Measurements from ENCODE around the gene ZCCHC7. TPM values are rescaled to one million over a fixed set of nuclear protein-coding genes. Genes with fewer than 3 reads are reported as not detected.

The ZCCHC7 gene
- polyA plus RNA-seq, 1 donor from 2014 or later, result 10.9 TPM

DNA sequence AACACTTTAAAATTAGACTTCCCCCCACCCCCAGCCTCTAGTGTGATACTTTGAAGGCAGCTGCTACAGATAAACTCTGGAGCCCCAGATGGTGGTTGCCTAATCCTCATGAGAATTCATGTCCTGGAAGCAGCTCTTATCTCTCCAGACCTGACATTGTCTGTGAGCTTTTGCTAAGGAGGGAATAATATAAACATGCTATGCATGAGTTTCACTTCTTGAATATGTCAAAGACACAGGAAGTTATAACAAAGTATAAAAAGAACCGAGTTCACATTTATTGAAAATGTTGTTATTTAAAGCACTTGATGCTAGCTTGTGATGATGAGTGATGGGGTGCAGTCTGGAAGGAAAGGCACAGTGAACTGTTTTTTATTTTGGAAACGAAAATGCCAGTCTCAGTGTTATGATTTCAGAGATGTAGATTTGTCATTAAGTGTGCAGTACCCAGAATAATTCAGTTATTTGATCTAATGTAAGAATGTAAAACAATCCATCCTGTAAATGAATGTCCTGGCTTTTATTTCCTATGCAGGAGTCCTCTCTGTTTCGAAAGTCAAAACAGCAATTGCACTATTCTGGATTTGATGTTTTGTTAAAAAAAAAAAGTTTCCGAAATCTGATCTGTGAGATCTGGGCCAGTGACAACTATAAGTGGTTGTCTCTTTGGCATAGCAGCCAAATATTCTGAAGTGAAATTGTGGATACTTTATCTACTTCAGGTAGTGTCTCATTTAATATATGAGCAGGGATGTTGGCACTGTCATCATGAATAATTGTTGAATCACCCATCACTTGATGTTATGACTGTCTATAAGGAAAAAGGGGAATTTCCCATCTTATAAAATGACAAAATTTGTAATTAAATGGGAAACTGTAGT is 77.0 kb downstream of the ZCCHC7 start:
- Histone ChIP-seq H3K4me3 (ENCODE audit: low read length) (no peak overlapping the region), H3K27me3 (ENCODE audit: insufficient read depth, low read depth, low read length) (no peaks in the 10 kb centered on the region), H2AFZ (ENCODE audit: low read depth, low read length) (no peak overlapping the region), H3K9me2 (ENCODE audit: insufficient read depth, low read length) (no peaks in the 10 kb centered on the region), H3K27ac (ENCODE audit: low read length) (no peak overlapping the region), H3K36me3 (ENCODE audit: insufficient read depth, low read length) (no peaks in the 10 kb centered on the region), H3K4me2 (ENCODE audit: low read length) (no peak overlapping the region), H3F3A (ENCODE audit: insufficient read depth, low read length, poor library complexity, severe bottlenecking) (no peaks in the 10 kb centered on the region), H3K9ac (ENCODE audit: low read length) (no peak overlapping the region), H3K79me2 (replicated peaks; ENCODE audit: insufficient read depth, low read length) (no peaks in the 10 kb centered on the region), H4K20me1 (ENCODE audit: insufficient read depth) (no peaks in the 10 kb centered on the region), H3K9me3 (ENCODE audit: low read length) (no peaks in the 10 kb centered on the region)
- TF ChIP-seq SMC3 (conservative IDR thresholded peaks at IDR 0.05; ENCODE audit: poor library complexity) (no peak), POLR2AphosphoS5 (IDR thresholded peaks at IDR 0.05) (no peak), MXI1 (conservative IDR thresholded peaks at IDR 0.05; ENCODE audit: poor library complexity, severe bottlenecking) (no peak), EZH2 (IDR thresholded peaks at IDR 0.05; ENCODE audit: borderline replicate concordance, insufficient read depth, low read length, poor library complexity, severe bottlenecking) (no peak), TAF1 (IDR thresholded peaks at IDR 0.05; ENCODE audit: low read depth) (no peak), EP300 (conservative IDR thresholded peaks at IDR 0.05; ENCODE audit: poor library complexity, severe bottlenecking) (no peak), RAD21 (conservative IDR thresholded peaks at IDR 0.05) (no peak)
- TF ChIP-seq, protein P1, sequence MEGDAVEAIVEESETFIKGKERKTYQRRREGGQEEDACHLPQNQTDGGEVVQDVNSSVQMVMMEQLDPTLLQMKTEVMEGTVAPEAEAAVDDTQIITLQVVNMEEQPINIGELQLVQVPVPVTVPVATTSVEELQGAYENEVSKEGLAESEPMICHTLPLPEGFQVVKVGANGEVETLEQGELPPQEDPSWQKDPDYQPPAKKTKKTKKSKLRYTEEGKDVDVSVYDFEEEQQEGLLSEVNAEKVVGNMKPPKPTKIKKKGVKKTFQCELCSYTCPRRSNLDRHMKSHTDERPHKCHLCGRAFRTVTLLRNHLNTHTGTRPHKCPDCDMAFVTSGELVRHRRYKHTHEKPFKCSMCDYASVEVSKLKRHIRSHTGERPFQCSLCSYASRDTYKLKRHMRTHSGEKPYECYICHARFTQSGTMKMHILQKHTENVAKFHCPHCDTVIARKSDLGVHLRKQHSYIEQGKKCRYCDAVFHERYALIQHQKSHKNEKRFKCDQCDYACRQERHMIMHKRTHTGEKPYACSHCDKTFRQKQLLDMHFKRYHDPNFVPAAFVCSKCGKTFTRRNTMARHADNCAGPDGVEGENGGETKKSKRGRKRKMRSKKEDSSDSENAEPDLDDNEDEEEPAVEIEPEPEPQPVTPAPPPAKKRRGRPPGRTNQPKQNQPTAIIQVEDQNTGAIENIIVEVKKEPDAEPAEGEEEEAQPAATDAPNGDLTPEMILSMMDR (IDR thresholded peaks at IDR 0.05; ENCODE audit: poor library complexity, severe bottlenecking), result no peak
- TF ChIP-seq, protein P2, sequence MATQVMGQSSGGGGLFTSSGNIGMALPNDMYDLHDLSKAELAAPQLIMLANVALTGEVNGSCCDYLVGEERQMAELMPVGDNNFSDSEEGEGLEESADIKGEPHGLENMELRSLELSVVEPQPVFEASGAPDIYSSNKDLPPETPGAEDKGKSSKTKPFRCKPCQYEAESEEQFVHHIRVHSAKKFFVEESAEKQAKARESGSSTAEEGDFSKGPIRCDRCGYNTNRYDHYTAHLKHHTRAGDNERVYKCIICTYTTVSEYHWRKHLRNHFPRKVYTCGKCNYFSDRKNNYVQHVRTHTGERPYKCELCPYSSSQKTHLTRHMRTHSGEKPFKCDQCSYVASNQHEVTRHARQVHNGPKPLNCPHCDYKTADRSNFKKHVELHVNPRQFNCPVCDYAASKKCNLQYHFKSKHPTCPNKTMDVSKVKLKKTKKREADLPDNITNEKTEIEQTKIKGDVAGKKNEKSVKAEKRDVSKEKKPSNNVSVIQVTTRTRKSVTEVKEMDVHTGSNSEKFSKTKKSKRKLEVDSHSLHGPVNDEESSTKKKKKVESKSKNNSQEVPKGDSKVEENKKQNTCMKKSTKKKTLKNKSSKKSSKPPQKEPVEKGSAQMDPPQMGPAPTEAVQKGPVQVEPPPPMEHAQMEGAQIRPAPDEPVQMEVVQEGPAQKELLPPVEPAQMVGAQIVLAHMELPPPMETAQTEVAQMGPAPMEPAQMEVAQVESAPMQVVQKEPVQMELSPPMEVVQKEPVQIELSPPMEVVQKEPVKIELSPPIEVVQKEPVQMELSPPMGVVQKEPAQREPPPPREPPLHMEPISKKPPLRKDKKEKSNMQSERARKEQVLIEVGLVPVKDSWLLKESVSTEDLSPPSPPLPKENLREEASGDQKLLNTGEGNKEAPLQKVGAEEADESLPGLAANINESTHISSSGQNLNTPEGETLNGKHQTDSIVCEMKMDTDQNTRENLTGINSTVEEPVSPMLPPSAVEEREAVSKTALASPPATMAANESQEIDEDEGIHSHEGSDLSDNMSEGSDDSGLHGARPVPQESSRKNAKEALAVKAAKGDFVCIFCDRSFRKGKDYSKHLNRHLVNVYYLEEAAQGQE (IDR thresholded peaks at IDR 0.05; ENCODE audit: borderline replicate concordance), result no peak

DNA sequence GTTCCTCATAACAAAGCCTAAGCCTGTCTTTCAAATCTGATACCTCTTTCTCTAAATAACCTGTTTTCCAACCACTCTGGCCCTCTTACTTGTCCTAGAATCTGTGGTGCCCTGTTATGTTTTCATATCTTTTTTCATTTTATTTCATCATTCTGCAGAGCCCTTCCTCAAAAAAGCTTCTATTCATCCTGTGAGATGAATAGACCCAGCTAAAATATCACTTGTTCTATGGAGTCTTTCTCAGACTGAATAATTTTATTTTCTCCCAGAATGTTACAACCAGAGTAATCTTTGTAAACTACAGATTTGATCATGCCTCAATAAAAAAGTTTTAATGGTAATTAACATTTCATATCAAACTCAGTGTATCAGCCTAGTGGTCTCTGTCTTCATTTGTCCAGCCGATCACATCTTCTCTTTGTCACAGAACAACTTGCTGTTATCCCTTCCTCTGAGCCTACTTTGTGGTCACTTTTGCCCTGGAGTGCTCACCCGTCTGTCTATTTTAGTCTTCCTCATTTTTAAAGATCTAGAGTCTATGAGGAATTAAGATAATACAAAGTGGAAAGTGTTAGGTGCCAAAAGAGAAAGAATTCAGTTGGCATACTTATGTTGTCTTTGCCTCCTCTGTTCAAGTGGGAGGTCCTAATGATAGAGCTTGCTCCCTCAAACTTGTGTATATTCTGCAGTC is 77.8 kb downstream of the ZCCHC7 start:
- Histone ChIP-seq H4K20me1 (ENCODE audit: insufficient read depth) (no peaks in the 10 kb centered on the region), H3K36me3 (ENCODE audit: insufficient read depth, low read length) (no peaks in the 10 kb centered on the region), H3K9ac (ENCODE audit: low read length) (no peak overlapping the region), H3F3A (ENCODE audit: insufficient read depth, low read length, poor library complexity, severe bottlenecking) (no peaks in the 10 kb centered on the region), H3K9me2 (ENCODE audit: insufficient read depth, low read length) (no peaks in the 10 kb centered on the region), H3K4me2 (ENCODE audit: low read length) (no peak overlapping the region), H3K27me3 (ENCODE audit: insufficient read depth, low read depth, low read length) (no peaks in the 10 kb centered on the region), H3K27ac (ENCODE audit: low read length) (no peak overlapping the region), H2AFZ (ENCODE audit: low read depth, low read length) (no peak overlapping the region), H3K9me3 (ENCODE audit: low read length) (no peaks in the 10 kb centered on the region), H3K79me2 (replicated peaks; ENCODE audit: insufficient read depth, low read length) (no peaks in the 10 kb centered on the region), H3K4me3 (ENCODE audit: low read length) (no peak overlapping the region)
- TF ChIP-seq POLR2AphosphoS5 (IDR thresholded peaks at IDR 0.05), result no peak
- TF ChIP-seq, protein P2 (IDR thresholded peaks at IDR 0.05; ENCODE audit: borderline replicate concordance), result no peak
- TF ChIP-seq EZH2 (IDR thresholded peaks at IDR 0.05; ENCODE audit: borderline replicate concordance, insufficient read depth, low read length, poor library complexity, severe bottlenecking), result no peak
- TF ChIP-seq RAD21 (conservative IDR thresholded peaks at IDR 0.05), result no peak
- TF ChIP-seq EP300 (conservative IDR thresholded peaks at IDR 0.05; ENCODE audit: poor library complexity, severe bottlenecking), result no peak
- TF ChIP-seq TAF1 (IDR thresholded peaks at IDR 0.05; ENCODE audit: low read depth), result no peak
- TF ChIP-seq, protein P1 (IDR thresholded peaks at IDR 0.05; ENCODE audit: poor library complexity, severe bottlenecking), result no peak
- TF ChIP-seq MXI1 (conservative IDR thresholded peaks at IDR 0.05; ENCODE audit: poor library complexity, severe bottlenecking), result no peak
- no peak for TF ChIP-seq SMC3 (conservative IDR thresholded peaks at IDR 0.05; ENCODE audit: poor library complexity)

Measured in neural cell (in vitro differentiated cells).